GM19455 (cell line): ENCODE measurements around the gene NYAP1.
"Not testable (repeated sequence)": the region's sequence is repeated elsewhere in the genome, so short reads cannot be mapped to it uniquely, and the experiment has no call there.

Source experiments
- ATAC-seq: cut with Tn5 transposase; IDR thresholded peaks from one replicate; pipeline ENCODE4 v1.9.1; 2021; ENCODE audit not compliant: unreplicated experiment

NYAP1 gene

DNA sequence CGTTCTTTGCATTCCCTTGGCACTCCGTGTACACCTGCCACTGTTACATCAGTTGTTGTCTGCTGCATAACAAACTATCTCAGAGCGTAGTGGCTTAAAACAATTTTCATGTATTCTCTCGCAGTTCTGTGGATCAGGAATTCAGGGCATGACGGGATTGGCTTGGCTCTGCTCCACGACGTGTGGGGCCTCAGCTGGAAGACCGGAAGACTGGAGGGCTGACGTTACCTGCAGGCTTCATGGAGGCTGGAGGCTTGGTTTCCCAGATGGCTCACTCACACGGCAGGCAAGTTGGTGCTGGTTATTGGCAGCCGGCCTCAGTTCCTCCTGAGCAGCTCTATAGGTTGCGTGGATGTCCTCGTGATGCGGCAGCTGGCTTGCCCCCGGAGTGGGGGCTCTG lies 25.5 kb downstream of the NYAP1 start:
- ATAC-seq, result no peak

DNA sequence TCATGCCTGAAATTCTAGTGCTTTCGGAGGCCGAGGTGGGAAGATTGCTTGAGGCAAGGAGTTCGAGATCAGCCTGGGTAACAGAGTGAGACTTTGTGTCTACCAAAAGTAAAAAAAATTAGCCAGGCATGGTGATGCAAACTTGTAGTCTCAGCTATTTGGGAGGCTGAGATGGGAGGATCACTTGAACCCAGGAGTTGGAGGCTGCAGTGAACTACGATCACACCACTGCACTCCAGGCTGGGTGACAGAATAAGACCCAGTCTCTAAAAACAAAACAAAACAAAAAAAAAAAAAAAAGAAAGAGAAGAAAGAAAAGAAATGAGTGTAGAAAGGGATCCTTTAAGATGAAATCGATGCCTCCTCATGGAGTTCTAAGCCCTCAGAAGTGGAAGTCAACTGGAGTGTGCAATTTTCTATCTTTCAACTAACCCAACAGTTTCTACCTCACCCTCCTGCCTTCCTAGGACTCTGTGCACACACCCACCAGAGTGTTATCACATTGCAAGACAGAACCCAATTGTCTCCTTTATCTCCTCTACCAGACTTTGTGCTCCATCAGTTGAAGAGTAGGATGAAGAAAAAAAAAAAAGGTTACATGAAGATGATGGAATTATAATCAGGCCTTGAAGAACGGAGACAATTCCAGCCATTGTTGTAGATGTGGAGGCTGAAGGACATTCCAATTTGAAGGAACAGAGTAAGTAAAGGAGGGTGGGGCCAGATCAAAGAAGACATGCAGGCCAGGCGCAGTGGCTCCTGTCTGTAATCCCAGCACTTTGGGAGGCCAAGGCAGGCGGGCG lies 26.9 kb downstream of the NYAP1 start:
- ATAC-seq, result no peak

DNA sequence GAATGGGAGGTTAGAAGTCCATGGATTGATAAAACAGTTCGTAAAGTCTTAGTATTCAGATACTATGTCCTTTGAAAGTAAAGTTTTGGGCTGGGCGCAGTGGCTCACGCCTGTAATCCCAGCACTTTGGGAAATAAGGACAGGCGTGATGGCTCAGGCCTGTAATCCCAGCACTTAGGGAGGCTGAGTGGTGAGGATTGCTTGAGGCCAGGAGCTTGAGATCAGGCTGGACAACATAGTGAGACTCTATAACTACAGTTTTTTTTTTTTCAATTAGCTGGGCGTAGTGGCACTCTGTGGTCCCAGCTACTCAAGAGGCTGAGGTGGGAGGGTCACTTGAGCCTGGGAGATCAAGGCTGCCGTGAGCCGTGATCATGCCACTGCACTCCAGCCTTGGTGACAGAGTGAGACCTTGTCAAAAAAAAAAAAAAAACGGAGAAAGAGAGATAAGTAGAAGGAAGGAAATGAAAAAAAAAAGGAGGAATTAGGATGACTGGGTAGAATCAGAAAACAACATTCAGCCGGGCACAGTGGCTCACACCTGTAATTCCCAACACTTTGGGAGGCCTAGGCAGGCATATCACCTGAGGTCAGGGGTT lies 29.6 kb downstream of the NYAP1 start:
- no peak for ATAC-seq

DNA sequence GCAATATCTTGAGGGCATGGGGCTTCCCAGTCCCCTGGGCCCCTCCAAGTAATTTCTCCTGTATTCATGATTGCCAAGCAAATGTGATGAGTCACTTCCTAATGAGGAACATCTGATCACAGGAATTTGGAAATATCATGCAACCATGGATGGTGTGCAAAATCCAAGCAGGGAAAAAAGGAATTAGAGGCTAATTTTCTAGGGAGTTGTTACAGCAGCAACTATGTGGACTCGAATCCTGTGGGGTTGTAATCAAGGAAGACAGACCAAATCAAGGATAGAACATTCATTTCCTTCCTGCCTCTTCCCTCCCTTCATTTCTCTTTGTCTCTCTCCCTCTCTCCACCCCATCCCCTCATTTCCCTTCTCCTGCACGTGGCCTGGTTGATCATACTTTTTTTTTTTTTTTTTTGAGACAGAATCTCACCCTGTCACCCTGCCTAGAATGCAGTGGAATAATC lies 31.4 kb downstream of the NYAP1 start:
- no peak for ATAC-seq

DNA sequence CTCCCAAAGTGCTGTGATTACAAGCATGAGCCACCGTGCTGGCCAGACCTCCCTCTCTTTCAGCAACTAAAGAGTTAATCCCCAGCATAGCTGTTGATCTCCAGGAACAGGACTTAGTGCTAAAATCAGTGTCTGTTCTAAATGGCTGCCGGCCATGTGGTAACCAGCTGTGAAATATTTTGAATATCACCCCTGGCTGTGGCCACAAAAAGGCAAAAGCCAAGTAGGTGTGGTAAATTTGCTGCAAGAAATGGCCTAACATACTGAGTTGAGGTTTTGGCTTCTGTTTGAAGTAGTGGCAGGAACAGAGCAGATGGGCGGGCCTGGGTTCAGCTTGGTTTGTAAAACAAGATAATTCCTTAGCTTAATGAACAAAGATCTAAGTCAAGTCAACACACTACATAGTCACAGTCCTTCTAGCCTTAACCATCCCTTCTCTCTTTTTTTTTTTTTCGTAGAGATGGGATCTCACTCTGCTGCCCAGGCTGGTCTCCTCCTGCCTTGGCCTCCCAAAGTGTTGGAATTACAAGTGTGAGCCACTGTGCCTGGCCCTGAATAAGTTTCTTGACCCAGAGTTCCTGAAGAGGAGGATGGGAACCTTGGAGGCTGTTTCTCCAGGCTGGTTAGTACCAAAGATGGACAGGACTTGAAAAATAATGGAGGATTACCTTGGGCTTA lies 32.5 kb downstream of the NYAP1 start:
- ATAC-seq, result no peak

DNA sequence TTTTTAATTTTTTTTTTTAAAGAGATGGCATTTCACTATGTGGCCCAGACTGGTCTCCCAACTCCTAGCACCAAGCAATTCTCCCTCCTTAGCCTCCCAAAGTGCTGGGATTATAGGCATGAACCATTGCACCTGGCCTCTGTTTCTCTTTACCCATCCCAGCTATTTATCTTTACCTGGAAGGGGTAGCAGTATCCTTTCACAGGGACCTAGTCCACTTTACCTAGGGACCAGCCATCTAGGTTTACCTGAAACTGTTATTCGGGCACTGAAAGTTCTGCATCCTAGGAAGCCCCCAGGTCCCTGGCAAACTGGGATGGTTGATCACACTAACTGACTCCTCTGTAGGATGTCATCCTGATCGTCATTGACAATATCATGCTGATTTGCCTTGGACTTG lies 33.6 kb downstream of the NYAP1 start:
- no peak for ATAC-seq

DNA sequence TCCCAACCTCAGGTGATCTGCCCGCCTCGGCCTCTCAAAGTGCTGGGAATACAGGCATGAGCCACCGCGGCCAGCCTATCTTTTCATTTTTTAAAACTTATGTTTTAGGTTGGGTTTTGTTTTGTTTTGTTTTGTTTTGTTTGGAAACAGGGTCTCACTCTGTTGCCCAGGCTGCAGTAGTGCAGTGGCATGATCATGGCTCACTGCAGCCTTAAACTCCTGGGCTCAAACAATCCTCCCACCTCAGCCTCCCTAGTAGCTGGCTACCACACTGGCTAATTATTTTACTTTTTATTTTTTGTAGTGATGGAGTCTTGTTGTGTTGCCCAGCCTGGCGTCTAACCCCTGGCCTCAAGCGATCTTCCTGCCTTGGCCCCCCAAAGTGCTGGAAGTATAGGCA lies 35.9 kb downstream of the NYAP1 start:
- ATAC-seq, result no peak

DNA sequence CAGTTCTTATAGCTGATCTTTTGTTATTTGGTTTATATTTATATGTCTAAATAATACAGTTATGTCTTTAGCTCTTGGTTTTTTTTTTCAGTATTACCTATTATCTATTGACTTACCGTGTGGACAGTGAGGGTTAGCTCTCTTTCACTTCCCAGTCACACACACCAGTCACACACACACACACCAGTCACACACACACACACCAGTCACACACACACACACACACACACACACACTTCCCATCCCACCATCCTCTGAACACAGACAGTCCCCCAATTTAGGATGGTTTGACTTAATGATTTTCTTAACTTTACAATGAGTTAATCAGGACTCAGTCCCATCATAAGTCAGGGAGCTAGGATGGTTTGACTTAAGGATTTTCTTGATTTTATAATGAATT lies 36.4 kb downstream of the NYAP1 start:
- no peak for ATAC-seq

DNA sequence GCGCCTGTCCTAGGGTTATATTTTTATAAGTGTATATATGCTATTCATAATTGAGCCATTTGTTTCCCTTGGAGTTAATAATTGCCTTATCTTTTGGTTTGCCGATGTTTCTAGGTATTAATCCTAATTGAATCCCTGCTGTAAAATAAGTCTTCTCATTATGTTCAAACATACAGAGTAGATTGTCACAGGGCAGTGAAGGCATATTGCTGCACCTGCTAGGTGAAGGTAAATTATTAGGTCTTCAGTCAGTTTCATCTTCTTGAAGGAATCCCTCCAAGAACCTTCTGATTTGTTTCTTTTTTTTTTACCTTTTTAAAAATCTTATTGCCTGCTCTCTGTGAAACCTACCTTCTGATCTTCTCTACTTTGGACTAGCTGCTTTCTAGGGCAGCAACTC lies 37.3 kb downstream of the NYAP1 start:
- ATAC-seq, result no peak

DNA sequence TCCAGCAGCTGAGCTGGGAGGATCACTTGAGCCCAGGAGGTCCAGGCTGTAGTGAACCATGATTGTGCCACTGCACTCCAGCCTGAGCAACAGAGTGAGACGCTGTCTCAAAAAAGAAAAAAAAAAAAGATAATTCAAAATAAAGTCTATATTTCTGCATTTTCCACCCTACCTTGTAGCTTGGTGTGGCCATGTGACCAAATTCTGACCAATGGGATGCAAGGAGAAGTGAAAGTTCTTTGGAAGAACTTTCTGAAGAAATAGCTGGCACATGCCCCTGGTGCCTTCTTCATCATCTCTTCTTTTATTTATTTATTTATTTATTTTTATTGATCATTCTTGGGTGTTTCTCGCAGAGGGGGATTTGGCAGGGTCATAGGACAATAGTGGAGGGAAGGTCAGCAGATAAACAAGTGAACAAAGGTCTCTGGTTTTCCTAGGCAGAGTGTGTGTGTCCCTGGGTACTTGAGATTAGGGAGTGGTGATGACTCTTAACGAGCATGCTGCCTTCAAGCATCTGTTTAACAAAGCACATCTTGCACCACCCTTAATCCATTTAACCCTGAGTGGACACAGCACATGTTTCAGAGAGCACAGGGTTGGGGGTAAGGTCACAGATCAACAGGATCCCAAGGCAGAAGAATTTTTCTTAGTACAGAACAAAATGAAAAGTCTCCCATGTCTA lies 38.3 kb downstream of the NYAP1 start:
- not testable (repeated sequence) for ATAC-seq

DNA sequence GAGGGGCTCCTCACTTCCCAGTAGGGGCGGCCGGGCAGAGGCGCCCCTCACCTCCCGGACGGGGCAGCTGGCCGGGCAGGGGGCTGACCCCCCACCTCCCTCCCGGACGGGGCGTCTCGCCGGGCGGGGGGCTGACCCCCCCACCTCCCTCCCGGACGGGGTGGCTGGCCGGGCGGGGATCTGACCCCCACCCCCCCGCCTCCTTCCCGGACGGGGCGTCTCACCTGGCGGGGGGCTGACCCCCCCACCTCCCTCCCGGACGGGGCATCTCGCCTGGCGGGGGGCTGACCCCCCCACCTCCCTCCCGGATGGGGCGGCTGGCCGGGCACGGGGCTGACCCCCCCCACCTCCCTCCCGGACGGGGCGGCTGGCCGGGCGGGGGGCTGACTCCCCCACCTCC lies 39.5 kb downstream of the NYAP1 start:
- not testable (repeated sequence) for ATAC-seq

DNA sequence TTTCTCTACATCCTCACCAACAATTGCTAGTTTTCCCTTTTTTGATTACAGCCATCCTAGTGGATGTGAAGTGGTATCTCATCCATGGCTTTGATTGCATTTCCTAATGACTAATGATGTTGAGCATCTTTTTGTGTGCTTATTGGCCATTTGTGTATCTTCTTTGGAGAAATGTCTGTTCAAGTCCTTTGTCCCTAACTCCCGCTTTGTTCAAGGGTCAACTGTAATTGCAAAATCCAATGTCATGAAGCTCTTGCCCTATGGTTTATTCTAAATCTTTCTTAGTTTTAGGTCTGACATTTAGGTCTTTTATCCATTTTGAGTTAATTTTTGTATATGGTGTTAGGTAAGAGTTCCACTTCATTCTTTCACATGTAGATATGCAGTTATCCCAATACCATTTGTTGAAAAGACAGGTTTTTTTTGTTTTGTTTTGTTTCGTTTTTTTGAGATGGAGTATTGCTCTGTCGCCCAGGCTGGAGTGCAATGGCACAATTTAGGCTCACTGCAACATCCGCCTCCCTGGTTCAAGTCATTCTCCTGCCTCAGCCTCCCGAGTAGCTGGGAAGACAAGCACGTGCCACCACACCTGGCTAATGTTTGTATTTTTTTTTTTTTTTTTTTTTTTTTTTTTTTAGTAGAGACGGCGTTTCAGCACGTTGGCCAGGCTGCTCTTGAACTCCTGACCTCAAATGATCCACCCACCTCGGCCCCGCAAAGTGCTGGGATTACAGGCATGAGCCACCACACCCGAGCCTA lies 44.6 kb downstream of the NYAP1 start:
- not testable (repeated sequence) for ATAC-seq

DNA sequence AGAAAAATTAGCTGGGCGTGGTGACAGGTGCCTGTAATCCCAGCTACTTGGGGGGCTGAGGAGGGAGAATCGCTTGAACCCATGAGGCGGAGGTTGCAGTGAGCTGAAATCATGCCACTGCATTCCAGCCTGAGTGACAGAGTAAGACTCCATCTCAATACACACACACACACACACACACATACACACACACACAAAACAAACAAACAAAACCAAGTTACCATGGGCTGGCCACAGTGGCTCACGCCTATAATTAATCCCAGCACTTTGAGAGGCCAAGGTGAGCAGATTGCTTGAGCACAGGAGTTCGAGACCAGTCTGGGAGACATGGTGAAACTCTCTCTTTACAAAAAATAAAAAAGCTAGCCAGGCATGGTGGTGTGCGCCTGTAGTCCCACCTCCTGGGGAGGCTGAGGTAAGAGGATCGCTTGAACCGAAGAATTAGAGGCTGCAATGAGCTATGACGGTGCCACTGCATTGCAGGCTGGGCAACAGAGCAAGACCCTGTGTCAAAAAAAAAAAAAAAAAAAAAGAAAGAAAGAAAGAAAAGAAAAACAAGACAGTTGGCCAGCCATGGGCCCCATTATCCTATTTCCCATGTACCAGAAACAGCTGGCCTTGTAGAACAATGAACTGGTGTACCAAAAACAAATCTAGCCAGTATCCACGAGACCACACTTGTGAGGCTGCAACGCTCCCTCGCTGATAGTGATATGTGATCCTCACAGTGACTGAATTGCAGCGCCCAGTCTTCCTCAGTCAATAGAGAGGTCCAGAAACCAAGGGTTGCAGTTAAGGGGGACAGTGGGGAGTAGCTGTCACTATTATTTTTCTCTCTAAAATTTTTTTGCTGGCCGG lies 48.7 kb downstream of the NYAP1 start:
- ATAC-seq, result no peak

DNA sequence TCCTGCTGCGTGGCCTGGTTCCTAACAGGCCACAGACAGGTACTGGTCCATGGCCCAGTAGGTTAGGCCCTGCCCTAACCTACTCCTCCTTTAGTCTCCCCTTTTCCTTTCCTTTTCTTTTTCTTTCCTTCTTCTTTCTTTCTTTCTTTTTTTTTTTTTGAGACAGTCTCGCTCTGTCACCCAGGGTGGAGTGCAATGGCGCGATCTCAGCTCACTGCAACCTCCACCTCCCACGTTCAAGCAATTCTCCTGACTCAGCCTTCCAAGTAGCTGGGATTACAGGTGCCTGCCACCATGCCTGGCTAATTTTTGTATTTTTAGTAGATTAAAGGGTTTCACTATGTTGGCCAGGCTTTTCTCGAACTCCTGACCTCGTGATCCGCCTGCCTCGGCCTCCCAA lies 52.3 kb downstream of the NYAP1 start:
- ATAC-seq, result not testable (repeated sequence)

DNA sequence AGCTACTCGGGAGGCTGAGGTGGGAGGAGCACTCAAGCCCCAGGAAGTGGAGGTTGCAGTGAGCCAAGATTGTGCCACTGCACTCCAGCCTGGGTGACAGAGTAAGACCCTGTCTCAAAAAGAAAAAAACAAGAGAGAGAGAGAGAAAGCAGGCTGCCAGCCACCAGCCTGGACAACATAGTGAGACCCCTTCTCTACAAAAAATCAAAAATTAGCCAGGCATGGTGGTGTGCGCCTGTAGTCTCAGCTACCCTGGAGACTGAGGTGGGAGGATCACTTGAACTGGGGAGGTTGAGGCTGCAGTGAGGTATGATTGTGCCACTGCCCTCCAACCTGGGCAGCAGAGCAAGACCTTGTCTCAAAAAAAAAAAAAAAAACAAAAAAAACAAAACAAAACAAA lies 53.0 kb downstream of the NYAP1 start:
- ATAC-seq, result not testable (repeated sequence)

DNA sequence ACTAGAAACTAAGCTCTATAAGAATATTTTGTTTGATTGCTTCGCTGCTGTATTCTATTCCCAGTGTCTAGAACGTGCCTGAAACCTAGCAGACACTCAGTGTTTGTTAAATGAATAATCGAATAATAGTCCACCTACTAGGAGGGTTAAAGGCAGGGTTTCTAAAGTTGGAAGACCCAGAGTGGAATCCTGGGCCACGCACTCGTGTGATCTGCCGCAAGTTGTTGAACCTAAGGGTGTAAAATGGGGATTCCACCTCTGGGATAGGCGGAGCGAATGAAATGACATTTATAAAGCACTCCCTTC lies 54.6 kb downstream of the NYAP1 start:
- no peak for ATAC-seq

DNA sequence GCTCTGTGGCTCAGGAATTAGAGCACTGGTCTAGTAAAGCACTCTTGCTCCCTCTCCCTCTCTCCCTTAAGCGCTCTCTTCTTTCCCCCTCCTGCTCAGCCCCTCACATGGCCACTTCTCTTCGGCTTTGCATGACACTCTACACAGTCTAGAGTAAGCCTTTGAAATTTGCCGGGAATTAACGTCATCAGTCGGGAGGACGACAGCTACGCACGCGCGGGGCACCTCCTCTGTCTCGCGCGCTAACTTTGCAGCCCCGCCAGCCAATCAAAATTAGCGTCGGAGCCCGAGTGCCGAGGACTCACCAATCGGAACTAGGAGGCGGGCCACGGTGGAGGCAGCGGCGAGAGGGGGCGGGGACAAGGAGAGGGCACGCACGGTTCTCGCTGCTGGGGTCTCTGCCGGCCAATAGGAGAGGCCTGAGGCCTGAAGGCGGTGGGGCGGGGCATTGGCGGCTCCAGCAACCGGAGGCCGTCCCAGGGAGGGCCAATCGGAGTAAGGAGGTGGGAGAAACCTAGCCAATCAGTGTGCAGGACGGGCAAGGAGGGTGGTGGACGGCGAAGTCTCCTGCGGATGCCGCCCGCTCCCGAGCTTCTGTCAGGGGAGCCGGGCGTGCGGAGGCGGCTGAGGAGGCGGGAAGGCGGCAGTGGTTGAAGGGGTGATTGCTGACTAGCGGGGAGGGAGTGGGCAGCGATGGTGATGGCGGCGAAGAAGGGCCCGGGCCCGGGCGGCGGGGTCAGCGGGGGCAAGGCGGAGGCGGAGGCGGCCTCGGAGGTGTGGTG lies 55.1 kb downstream of the NYAP1 start, which contains the start of gene AGFG2:
AGFG2 (plus strand) TSS at position 550 of the 782 bp plus-strand sequence; CDS start at position 694, 144 bp downstream.
- peak; percentile 94 for ATAC-seq

DNA sequence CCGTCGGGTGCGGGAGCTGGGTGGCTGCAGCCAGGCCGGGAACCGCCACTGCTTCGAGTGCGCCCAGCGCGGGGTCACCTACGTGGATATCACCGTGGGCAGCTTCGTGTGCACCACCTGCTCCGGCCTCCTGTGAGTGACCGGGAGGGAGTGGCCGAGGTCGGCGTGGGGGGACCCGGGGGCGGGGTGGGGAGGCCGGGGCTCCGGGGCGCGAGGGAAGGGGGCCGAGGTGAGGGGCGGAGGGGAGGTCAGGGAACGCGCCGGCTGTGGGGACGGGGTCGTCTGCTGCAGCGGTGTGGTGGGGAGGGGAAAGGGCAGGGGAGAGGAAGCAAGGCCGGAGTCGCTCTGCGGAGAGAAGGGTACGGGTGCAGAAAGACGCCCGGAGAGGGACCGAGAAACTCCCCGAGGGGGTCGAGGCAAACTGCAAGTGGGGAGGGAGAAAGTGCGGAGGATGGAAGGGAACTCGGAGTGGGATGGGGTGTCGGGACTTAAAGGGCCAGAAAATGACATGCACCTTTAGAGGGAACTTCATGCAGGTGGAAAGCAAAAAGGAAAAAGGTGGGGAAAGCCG lies 55.8 kb downstream of the NYAP1 start:
- ATAC-seq, result no peak
